ENCODE results near the gene NEURL1.
A peak's percentile ranks its signal among the peaks of the same experiment; 100 is the strongest.

NEURL1 gene

GRCh38 chr10:103548581-103549348 lies 55.3 kb downstream of the NEURL1 start:
- DNase-seq, result no peak

- no peak for DNase-seq
Measured at GRCh38 chr10:103549349-103549685, 55.8 kb downstream of the NEURL1 start.

GRCh38 chr10:103550229-103550628 lies 56.7 kb downstream of the NEURL1 start:
- DNase-seq, result no peak

GRCh38 chr10:103551619-103552602 lies 58.4 kb downstream of the NEURL1 start:
- no peak for DNase-seq

- DNase-seq, result no peak
Measured at GRCh38 chr10:103552856-103553742, 59.6 kb downstream of the NEURL1 start.

GRCh38 chr10:103553743-103554487 lies 60.4 kb downstream of the NEURL1 start:
- DNase-seq, result no peak

GRCh38 chr10:103554488-103555324 lies 61.2 kb downstream of the NEURL1 start:
- DNase-seq, result peak in 1 of 2 donors; percentile 27

GRCh38 chr10:103555325-103555649 lies 61.8 kb downstream of the NEURL1 start:
- DNase-seq, result no peak

GRCh38 chr10:103555712-103556111 lies 62.2 kb downstream of the NEURL1 start:
- no peak for DNase-seq

- peak in 1 of 2 donors; percentile 17 for DNase-seq
Measured at GRCh38 chr10:103556383-103557007, 63.0 kb downstream of the NEURL1 start.

- DNase-seq, result no peak
Measured at GRCh38 chr10:103557455-103557854, 64.0 kb downstream of the NEURL1 start.

- no peak for DNase-seq
Measured at GRCh38 chr10:103558911-103559310, 65.4 kb downstream of the NEURL1 start.

GRCh38 chr10:103559776-103560175 lies 66.3 kb downstream of the NEURL1 start:
- DNase-seq, result no peak

- no peak for DNase-seq
Measured at GRCh38 chr10:103560886-103561285, 67.4 kb downstream of the NEURL1 start.

- no peak for DNase-seq
Measured at GRCh38 chr10:103562383-103562782, 68.9 kb downstream of the NEURL1 start.

- no peak for DNase-seq
Measured at GRCh38 chr10:103563231-103564115, 70.0 kb downstream of the NEURL1 start.

- no peak for DNase-seq
Measured at GRCh38 chr10:103564116-103564501, 70.6 kb downstream of the NEURL1 start.

GRCh38 chr10:103564776-103565520 lies 71.4 kb downstream of the NEURL1 start:
- no peak for DNase-seq

GRCh38 chr10:103566536-103566935 lies 73.0 kb downstream of the NEURL1 start:
- no peak for DNase-seq
